B cell (primary cell): Measurements from ENCODE around the gene VENTX. TPM values are rescaled to one million over a fixed set of nuclear protein-coding genes. Genes with fewer than 3 reads are reported as not detected.

ENCODE experiments used
- ATAC-seq: fragments of 200-7000 bp; cut with Tn5 transposase; one replicate; pipeline ENCODE4 v1.10.0; 2021; ENCODE audit warnings: low read depth, mild to moderate bottlenecking, moderate number of reproducible peaks, moderate library complexity
- CTCF ChIA-PET: fragments of 350-600 bp; sonication (Branson Sonifier 250); formaldehyde crosslinking; loops from one replicate; lab custom pipeline; 2021; ENCODE audit warnings: antibody characterized with exemption, inconsistent platforms; lab: Charles Lee
- POLR2A ChIA-PET: fragments of 350-600 bp; sonication (Branson Sonifier 250); formaldehyde crosslinking; loops from one replicate; lab custom pipeline; 2021; ENCODE audit warnings: antibody characterized with exemption; lab: Charles Lee
- DNase-seq: peaks from one replicate; pipeline ENCODE4 v3.0.0; 2013
- H2AFZ ChIP-seq: 2 replicates; pipeline ENCODE4 v1.6.1; 2012; ENCODE audit warnings: mild to moderate bottlenecking, low read depth, low read length; ENCODE audit not compliant: insufficient read depth, poor library complexity, severe bottlenecking
- H3K27ac ChIP-seq, 2 donors: 1 replicate in 1 of 2; 2 replicates in 1 of 2; pipeline ENCODE4 v1.5.1; 2012 to 2013; ENCODE audit warnings: low read length in 2 of 2, mild to moderate bottlenecking in 2 of 2, moderate library complexity in 1 of 2
- H3K27me3 ChIP-seq, 4 experiments: fragments of 200-600 bp in 1 of 4; sonication (generic) in 1 of 4; replicated peaks in 1 of 4; 1 replicate in 2 of 4; 2 replicates in 2 of 4; pipeline versions ENCODE4 v1.6.1 to v1.7.0; 2013 to 2016; ENCODE audit warnings: low read length in 3 of 4, mild to moderate bottlenecking in 2 of 4, mixed read lengths in 1 of 4, moderate library complexity in 1 of 4; ENCODE audit not compliant: insufficient read depth in 4 of 4, control insufficient read depth in 3 of 4; ENCODE audit errors: control extremely low read depth in 1 of 4
- H3K36me3 ChIP-seq, 2 experiments: replicated peaks in 1 of 2; 1 replicate in 1 of 2; 2 replicates in 1 of 2; pipeline versions ENCODE4 v1.6.1 to v1.7.1; 2013; ENCODE audit warnings: low read length in 1 of 2; ENCODE audit not compliant: insufficient read depth in 2 of 2, control insufficient read depth in 1 of 2; ENCODE audit errors: control extremely low read depth in 1 of 2, extremely low read depth in 1 of 2
- H3K4me1 ChIP-seq, 2 donors: fragments of 200-600 bp in 1 of 2; sonication (generic) in 1 of 2; 1 replicate in 1 of 2; 2 replicates in 1 of 2; pipeline versions ENCODE4 v1.5.1 to v1.6.1; 2013 to 2017; ENCODE audit warnings: low read length in 2 of 2; ENCODE audit not compliant: control insufficient read depth in 2 of 2, insufficient read depth in 2 of 2
- H3K4me2 ChIP-seq: replicated peaks from 2 replicates; pipeline ENCODE3; 2012; ENCODE audit warnings: mild to moderate bottlenecking, low read depth, low read length; ENCODE audit not compliant: poor library complexity, severe bottlenecking
- H3K4me3 ChIP-seq, 5 experiments: fragments of 200-600 bp in 1 of 5; sonication (generic) in 1 of 5; 1 replicate in 3 of 5; 2 replicates in 2 of 5; pipeline versions ENCODE4 v1.5.1 to v1.7.0; 2011 to 2016; ENCODE audit warnings: low read length in 4 of 5, mild to moderate bottlenecking in 4 of 5, low read depth in 2 of 5, control low read depth in 1 of 5, moderate library complexity in 1 of 5; ENCODE audit not compliant: insufficient read depth in 1 of 5; ENCODE audit errors: control extremely low read depth in 1 of 5, extremely low read depth in 1 of 5
- H3K79me2 ChIP-seq: fragments of 200-600 bp; sonication (generic); one replicate; pipeline ENCODE4 v1.6.0; 2016; ENCODE audit warnings: low read length; ENCODE audit not compliant: control insufficient read depth, insufficient read depth
- H3K9ac ChIP-seq: fragments of 200-600 bp; sonication (generic); 2 replicates; pipeline ENCODE4 v1.6.1; 2017; ENCODE audit warnings: mild to moderate bottlenecking, low read length, moderate library complexity
- H3K9me3 ChIP-seq, 3 donors: one replicate each; pipeline versions ENCODE4 v1.6.1 to v1.7.1; 2013; ENCODE audit warnings: low read length in 2 of 3; ENCODE audit not compliant: control insufficient read depth in 2 of 3, insufficient read depth in 1 of 3; ENCODE audit errors: control extremely low read depth in 1 of 3
- H4K20me1 ChIP-seq: 2 replicates; pipeline ENCODE4 v1.6.0; 2012; ENCODE audit warnings: mild to moderate bottlenecking, low read length; ENCODE audit not compliant: insufficient read depth, control insufficient read depth, poor library complexity, severe bottlenecking
- H3K27ac Mint-ChIP-seq: one replicate; pipeline ENCODE4 v1.8.0; 2021; ENCODE audit warnings: mixed read lengths
- H3K27me3 Mint-ChIP-seq: one replicate; pipeline ENCODE4 v1.8.0; 2021; ENCODE audit warnings: mixed read lengths
- H3K4me1 Mint-ChIP-seq: one replicate; pipeline ENCODE4 v1.8.0; 2021; ENCODE audit warnings: mixed read lengths
- H3K4me3 Mint-ChIP-seq: one replicate; pipeline ENCODE4 v1.8.0; 2021; ENCODE audit warnings: mixed read lengths
- H3K9me3 Mint-ChIP-seq: one replicate; pipeline ENCODE4 v1.8.0; 2022; ENCODE audit warnings: mixed read lengths; ENCODE audit not compliant: insufficient read depth
- EZH2 ChIP-seq: IDR thresholded peaks from 2 replicates; pipeline ENCODE4 v1.6.1; 2012; ENCODE audit warnings: borderline replicate concordance, low read depth, mild to moderate bottlenecking, moderate library complexity, low read length; ENCODE audit not compliant: insufficient read depth, poor library complexity, severe bottlenecking
- WGBS: methylation state at CpG from one replicate; pipeline ENCODE4 v1.1.5; 2013; ENCODE audit warnings: missing lambda C conversion rate; ENCODE audit not compliant: insufficient coverage; 5-methylcytosine and 5-hydroxymethylcytosine counted together
- intact Hi-C: fragments of 100-400 bp; cut with micrococcal nuclease; formaldehyde crosslinking; loops from one replicate; pipeline ENCODE4 v1.10.0; 2022
- polyA plus RNA-seq: library from polyadenylated mRNA; depleted of rRNA; stranded (reverse); fragments of >200 nt; gene quantifications from 2 replicates; pipeline ENCODE4 v1.2.3, GENCODE V29; 2012
- total RNA-seq, 2 donors: library from RNA; stranded (reverse); fragments of 120-200 nt in 1 of 2; gene quantifications; 1 replicate in 1 of 2; 2 replicates in 1 of 2; pipeline versions ENCODE4 v1.2.3 to v1.2.4, GENCODE V29; 2013 to 2022
- TF ChIP-seq, protein P1 (sequence below): fragments of 200-600 bp; IDR thresholded peaks from one replicate; pipeline ENCODE4 v1.8.0; 2022; ENCODE audit warnings: antibody characterized with exemption, mild to moderate bottlenecking

Gene VENTX
- total and polyA plus RNA-seq, 2 donors (not counting 1 experiment from before 2014, with no cell fraction given), result 0.82 TPM; not detected in 1

DNA sequence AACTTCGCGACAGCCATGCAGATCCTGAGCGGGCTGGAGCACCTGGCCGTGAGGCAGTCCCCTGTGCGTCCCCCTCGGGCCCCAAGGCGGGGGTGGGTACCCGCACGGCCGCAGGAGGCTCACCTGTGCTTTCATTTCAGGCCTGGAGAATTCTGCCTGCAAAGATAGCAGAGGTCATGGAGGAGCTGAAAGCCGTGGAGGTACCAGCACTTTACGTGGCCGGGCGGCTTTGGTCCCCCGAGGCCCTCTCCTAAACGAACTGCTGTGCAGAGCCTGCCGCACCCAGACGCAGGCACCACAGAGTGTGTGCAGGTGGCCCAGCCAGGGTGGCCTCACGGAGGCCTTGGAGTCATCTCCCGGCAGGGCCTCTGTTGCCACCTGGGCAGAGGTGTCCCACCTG is 18.8 kb upstream of the VENTX start:
- H3K4me1 Mint-ChIP-seq, result no peaks in the 10 kb centered on the region
- Histone ChIP-seq H4K20me1 (no peaks in the 10 kb centered on the region), H3K4me3 (no peak overlapping the region), H3K9me3 (peaks cover 0 to 4% (median 0%) of the 10 kb centered on the region in 3 donors), H3K4me1 (no peaks in the 10 kb centered on the region), H3K79me2 (no peaks in the 10 kb centered on the region), H2AFZ (no peak overlapping the region), H3K36me3 (no peaks in the 10 kb centered on the region), H3K4me2 (no peak overlapping the region), H3K27me3 (peaks cover 0 to 13% (median 2%) of the 10 kb centered on the region in 4 experiments), H3K9ac (no peak overlapping the region), H3K27ac (no peak overlapping the region)
- no peak overlapping the region for H3K4me3 Mint-ChIP-seq
- ATAC-seq, result no peak
- 73% methylated on average over 20 of the region's 20 CpGs for WGBS
- H3K27me3 Mint-ChIP-seq, result peaks cover 23% of the 10 kb centered on the region
- no peak for DNase-seq
- no peaks in the 10 kb centered on the region for H3K9me3 Mint-ChIP-seq
- intact Hi-C loops, result no loop called here
- POLR2A ChIA-PET, result no interaction called here
- no peak overlapping the region for H3K27ac Mint-ChIP-seq
- CTCF ChIA-PET, result no interaction called here
- TF ChIP-seq, protein P1, sequence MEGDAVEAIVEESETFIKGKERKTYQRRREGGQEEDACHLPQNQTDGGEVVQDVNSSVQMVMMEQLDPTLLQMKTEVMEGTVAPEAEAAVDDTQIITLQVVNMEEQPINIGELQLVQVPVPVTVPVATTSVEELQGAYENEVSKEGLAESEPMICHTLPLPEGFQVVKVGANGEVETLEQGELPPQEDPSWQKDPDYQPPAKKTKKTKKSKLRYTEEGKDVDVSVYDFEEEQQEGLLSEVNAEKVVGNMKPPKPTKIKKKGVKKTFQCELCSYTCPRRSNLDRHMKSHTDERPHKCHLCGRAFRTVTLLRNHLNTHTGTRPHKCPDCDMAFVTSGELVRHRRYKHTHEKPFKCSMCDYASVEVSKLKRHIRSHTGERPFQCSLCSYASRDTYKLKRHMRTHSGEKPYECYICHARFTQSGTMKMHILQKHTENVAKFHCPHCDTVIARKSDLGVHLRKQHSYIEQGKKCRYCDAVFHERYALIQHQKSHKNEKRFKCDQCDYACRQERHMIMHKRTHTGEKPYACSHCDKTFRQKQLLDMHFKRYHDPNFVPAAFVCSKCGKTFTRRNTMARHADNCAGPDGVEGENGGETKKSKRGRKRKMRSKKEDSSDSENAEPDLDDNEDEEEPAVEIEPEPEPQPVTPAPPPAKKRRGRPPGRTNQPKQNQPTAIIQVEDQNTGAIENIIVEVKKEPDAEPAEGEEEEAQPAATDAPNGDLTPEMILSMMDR, result no peak
- TF ChIP-seq EZH2, result no peak

DNA sequence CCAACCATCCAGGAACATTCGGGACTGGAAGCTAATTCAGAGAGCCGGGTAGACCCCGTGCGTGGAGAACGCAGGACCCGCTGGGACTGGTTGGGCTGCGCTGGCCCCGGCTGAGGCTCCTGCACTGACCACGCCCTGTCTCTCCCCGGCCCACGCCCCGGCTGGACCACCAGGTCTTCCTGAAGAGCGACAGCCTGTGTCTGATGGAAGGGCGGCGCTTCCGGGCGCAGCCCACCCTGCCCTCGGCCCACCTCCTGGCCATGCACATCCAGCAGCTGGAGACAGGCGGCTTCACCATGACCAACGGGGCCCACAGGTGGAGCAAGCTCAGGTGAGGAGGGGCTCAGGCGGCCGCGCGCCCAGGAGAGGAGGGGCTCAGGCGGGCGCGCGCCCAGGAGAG is 17.9 kb upstream of the VENTX start:
- intact Hi-C loops, result no loop called here
- Histone ChIP-seq H3K4me1 (no peaks in the 10 kb centered on the region), H4K20me1 (no peaks in the 10 kb centered on the region), H3K4me2 (no peak overlapping the region), H2AFZ (no peak overlapping the region), H3K36me3 (no peaks in the 10 kb centered on the region), H3K9ac (no peak overlapping the region), H3K27me3 (peaks cover 0 to 15% (median 2%) of the 10 kb centered on the region in 4 experiments), H3K9me3 (peaks cover 0 to 3% (median 0%) of the 10 kb centered on the region in 3 donors), H3K27ac (no peak overlapping the region), H3K4me3 (no peak overlapping the region), H3K79me2 (no peaks in the 10 kb centered on the region)
- TF ChIP-seq, protein P1, result no peak
- no peak for TF ChIP-seq EZH2
- Mint-ChIP-seq H3K27me3 (peaks cover 25% of the 10 kb centered on the region), H3K27ac (no peak overlapping the region), H3K4me3 (no peak overlapping the region), H3K4me1 (no peaks in the 10 kb centered on the region), H3K9me3 (no peaks in the 10 kb centered on the region)
- 26% methylated on average over 24 of the region's 28 CpGs for WGBS
- ChIA-PET CTCF (no interaction called here), POLR2A (interaction anchor here (0.6 kb wide), 1 partner anchor 9 kb away, joined by 4 read pairs; no protein-coding TSS in a partner anchor)
- ATAC-seq (no peak), DNase-seq (no peak)
